ENCODE results near the gene P3R3URF.

DNA sequence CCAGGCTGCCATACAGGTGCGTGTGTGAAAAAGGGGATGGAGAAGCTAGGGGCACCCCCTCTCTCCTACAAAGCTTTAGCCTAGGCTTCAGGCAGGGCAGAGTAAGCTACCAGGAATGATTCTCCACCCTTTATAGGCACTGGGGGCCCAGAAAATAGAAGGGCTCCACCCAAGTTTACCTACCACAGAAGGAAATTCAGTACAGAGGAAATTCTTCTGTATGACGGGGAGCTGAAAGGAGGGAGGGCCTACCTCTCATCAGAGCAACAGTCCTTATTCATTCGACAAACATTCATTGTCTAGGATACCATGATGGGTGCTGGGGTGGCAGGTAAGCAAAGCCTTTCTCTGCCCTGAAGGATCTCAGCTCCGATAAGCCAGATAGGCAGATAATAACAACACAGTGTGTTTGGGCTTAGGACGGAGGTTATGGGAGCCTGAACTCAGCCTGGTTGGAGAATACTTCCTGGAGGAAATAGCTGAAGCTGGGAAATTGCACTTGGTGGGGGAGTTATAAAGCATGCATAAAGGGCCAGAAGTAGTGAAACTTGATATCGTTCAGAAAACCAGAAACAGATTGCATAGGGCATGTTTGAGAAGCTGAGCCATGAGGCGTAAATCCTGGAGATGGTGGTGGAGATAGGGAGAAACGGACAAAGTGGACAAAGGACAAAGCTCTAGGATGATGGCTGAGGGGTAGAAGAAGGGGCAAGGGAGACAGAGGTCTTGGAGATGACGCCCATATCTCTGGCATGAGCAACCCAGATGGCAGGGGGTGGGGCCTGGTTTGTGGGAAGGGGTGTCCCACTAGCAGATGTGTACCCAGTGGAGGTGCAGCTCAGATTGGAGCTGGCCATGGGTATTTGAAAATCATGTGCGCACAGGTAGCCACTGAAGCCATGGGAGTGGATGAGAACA lies 5.3 kb upstream of the P3R3URF start:
- TF ChIP-seq, protein P1, sequence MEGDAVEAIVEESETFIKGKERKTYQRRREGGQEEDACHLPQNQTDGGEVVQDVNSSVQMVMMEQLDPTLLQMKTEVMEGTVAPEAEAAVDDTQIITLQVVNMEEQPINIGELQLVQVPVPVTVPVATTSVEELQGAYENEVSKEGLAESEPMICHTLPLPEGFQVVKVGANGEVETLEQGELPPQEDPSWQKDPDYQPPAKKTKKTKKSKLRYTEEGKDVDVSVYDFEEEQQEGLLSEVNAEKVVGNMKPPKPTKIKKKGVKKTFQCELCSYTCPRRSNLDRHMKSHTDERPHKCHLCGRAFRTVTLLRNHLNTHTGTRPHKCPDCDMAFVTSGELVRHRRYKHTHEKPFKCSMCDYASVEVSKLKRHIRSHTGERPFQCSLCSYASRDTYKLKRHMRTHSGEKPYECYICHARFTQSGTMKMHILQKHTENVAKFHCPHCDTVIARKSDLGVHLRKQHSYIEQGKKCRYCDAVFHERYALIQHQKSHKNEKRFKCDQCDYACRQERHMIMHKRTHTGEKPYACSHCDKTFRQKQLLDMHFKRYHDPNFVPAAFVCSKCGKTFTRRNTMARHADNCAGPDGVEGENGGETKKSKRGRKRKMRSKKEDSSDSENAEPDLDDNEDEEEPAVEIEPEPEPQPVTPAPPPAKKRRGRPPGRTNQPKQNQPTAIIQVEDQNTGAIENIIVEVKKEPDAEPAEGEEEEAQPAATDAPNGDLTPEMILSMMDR (IDR thresholded peaks at IDR 0.05): no peak
- TF ChIP-seq EZH2phosphoT487 (IDR thresholded peaks at IDR 0.05): no peak
- no peak for TF ChIP-seq EZH2 (IDR thresholded peaks at IDR 0.05)

Data from neural progenitor cell (in vitro differentiated cells).